GM19468 (cell line): ENCODE measurements around the gene TNP1.

Experiments
- ATAC-seq: cut with Tn5 transposase; IDR thresholded peaks from one replicate; pipeline ENCODE4 v1.9.1; 2021; ENCODE audit warnings: mild to moderate bottlenecking, moderate library complexity, moderate number of reproducible peaks; ENCODE audit not compliant: unreplicated experiment; ENCODE audit errors: extremely low read depth

The TNP1 gene

DNA sequence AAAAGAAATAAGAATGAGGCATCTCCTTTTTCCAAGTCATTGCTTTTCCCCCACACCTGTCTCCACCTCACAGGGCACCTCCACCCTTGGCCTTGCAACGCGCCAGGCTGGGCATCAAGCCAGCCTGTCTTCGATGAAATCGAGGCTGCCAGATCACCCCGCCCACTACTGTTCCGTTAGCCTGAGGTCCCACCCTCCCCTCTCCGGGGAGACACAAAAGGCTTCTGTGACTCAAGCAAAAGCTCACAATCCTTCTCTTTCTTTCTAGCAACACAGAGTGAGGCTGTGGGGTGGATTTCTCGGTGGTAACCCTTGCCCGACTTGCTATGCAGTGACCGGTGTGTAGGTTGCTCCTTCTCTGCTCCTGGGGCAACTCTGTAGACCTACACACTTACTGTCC, 9.9 kb downstream of the TNP1 start:
- no peak for ATAC-seq

DNA sequence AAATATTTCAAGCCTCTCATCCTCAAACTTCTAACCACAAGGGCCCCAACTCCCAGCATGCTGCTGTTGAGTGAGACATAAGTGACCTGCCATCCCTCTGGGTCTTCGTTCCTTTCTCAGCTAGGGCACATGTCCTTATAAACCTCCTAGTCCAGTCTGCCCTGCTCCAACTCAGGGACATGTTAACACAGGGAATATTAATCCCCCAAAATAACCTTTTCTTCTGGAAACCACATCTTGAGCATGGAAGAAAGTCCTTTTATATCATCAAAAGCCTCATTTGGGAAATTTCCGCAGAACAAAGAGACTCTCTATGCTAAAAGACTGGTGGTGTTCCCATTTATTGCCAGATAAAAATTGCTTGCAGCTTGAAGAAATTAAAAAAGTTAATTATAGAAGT, 14.4 kb downstream of the TNP1 start:
- no peak for ATAC-seq

DNA sequence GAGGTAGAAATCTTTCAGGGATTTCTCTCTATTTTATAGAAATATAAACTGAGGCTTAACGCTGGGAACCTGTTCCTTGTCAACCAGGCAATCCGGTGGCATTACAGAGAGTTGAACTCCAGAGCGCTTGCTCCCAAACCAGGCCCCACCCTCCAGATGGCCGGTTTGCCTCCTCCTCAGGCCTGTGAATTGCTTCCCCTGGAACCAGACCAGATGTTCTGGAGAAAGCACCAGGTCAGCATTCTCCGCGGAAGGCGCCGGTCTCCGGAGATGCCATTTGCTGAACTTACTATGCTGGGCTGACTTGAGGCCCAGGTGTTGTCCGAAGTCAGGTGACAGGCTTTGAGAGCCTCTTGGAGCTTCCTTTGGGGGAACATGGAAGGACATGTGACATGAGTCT, 17.2 kb downstream of the TNP1 start:
- no peak for ATAC-seq

DNA sequence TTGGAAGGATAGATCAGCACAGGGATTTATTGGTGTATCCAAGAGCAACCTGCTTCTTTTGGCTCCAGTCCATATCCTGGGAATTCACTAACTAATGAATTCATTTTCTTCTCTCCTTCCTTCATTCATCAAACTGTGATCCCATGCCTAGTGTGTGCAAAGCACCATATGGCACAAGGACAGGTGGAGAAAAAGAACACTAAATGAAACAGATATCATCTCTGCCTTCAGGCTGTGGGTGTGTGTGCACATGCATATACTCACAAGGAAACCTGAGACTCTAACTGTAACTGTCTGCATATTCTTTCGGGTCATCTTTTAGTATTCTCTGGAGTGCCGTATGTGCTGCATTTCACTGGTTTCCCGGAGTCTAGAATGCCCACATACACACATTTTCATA, 20.2 kb downstream of the TNP1 start:
- ATAC-seq = no peak

DNA sequence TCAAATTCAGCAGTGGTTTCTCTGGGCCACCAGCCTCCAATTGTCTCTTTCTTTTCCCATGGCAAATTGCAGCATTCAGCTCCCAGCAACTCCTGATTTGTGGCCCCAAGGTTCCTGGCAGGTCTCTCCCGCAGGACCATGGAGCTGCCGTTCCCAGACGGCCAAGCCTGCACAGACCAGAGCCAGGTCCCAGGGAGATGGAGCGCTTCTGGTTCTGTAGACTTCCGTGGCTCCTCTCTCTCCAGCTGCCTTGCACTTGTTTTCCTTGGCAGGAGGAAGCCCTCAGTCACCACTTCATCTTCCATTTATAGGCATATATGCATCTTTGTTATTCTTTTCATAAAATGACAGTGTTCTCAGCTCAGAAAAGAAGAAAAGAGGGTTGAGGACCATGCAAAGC, 21.7 kb downstream of the TNP1 start:
- ATAC-seq = no peak

DNA sequence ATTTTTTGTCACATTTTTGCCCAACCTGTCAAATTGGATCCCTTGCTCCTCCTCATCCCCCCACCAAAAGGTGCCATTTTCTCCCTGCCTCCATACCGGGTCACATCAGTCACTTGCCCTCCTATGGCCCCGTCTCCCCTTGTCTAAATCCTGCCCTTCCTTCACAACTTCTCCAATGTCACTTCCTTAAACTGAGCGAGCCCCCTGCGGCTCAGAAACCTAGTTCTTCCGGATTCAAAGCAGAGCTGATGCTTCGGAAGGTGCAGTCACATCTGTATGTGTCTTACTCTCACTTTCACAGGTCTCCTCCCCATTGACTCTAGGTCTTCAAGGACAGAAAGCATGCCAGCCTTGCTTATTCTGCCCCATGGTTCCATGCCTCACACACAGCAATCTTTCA, 22.1 kb downstream of the TNP1 start:
- no peak for ATAC-seq

DNA sequence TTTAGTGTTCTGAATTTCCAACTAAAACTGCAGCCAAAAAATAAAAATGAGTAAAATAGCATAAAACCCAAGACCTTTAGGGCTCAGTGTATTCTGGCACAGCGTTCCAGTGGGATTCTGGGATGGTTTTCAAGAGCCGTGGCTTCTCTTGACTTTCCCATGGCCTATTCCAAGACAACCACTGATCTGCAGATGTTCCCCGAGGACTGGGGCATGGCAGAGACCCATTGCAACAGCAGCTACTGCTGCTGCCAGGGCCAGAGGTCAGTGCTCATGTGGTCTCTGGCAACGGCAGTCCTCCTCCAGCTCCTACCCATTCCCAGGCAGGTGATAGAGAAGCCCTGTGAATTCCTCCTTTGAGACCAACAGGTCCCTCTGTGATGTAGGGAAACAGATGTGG, 26.8 kb downstream of the TNP1 start:
- ATAC-seq = no peak

DNA sequence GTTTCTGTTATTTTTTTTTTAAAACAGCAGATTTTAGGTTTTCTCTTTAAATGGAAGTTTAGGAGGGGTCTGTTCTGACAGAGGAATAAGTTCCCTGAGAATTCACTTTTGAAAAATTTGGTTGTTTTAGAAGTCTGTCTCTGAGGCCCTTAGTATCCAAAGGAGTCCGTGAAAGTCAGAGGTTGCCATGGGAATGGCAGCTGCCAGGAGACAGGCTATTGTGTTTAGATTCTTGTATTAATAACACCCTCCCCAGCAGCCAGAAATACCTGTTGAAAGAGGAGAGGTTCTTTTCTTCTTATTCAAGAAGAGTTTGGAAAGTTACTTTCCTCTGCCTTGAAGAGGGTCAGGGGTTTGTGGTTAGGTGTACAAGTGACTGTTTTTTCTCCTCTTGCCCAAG, 29.5 kb downstream of the TNP1 start:
- no peak for ATAC-seq

DNA sequence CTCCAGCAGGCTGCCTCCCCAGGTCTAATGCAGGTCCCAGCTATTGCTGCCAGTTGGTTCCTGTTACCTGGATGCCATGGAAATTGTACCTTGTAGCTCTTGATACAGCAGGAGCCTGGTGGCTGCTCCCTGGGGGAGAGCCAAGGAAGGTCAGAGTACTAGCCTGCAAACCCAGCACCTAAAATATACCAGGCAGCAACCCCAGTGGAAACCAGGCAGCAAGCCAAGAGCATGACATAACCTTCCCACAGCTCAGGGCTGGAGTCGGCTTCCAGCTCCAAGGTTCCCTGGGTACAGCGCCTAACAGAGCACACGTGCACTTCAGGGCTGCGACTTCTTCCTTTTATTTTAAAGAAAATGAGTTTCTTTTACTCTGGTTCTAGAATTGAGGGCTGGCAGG, 30.3 kb downstream of the TNP1 start:
- ATAC-seq = no peak

DNA sequence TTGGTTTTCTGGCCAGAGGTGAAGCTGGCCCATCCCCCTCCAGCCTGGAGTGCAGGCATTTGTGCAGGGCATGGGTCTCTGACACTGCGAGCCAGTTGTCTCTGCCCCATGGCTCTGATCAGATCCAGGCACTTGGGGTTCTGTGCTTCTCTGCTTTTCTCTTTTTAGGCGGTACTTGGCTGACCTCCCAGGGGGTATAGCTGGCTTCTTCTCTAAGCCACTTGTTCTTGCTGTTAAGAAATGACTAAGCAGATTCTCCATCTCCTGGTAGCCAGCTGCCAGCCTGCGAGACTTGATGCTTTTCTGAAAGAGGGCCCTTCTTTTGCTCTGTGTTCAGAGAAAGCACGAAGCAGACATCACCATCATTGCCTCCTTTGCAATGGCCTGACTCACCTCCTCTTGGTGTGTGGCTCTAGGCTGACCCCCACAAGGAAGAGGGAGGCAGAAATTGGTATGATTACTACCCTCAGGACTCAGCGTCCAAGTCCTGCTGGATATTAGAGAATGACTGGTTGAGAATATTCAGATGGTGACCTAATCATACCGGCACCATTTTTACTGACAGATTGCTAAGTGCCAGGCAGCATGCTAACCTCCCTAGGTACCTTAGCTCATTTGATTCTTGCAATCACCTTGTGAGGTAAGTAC, 32.7 kb downstream of the TNP1 start:
- ATAC-seq = no peak

DNA sequence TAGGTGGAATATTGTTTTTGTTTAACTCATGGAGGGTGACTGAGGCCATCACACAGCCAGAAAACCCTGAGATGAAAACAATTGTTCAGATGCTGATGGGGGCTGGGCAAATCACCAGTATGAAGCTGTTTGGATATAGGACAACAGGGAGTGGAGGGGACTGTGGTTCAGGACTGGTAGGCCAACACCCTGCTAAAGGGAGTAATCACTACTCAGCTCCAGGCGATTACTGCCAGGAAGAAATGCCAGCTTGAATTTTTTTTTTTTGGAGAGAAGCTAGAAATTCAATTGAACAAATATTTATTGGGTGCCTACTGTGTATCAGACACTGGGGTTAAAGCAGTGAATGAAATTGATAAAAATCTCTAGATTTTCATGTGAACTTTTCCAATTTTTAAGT, 37.4 kb downstream of the TNP1 start:
- no peak for ATAC-seq

DNA sequence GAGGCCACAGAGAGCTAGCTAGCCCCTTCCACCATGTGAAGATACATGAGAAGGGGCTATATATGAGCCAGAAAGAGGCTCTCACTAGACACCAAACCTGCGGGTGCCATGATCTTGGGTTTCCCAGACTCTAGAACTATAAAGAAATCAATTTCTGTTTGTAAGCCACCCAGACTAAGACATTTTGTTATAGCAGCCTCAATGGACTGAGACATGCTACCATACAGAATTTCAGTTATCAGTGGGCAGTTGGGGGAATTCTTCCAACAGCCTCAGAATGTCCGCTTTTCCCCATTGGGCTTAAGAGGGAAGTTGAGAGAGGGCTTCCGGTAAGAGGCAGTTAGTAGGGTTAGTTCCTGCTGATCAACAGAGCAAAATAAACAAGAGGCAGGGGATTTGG, 39.2 kb downstream of the TNP1 start:
- ATAC-seq = no peak

DNA sequence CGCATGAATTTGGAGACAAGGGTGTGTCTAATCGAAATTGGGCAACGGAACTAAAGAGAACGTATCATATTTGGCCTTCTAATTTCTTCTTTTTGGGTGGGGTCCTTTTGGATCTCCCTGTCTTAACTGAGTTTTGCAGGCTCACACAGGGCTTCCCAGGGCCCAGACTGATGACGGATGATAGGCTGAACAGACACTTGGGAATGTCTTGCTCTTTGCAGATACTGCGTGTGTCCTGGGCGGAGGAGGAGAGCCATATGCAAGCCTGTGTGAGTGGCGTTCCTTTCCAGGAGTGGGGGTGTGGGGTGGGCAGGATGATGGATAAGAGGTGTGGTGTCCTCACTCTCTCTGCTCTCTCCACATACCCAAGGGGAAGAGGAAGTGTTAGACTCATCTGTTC, 40.1 kb downstream of the TNP1 start:
- no peak for ATAC-seq

DNA sequence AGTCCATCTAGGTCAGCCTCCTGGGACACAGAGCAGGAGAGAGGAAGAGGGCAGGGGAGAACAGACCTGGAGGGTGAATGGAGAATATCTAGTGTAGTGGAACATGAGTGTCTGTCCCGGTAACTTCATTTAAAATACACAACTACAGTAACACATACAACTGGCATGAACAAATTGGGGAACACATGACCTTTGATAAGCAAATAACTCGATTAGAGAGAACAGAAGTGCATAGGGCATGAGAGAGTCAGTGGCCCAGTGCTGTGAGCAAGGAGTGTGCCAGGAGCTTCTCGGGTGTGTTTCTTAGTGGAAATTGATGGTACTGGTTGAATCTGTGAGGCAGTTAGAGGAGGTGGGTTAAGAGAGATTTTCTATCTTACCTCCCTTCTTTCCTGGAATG, 40.8 kb downstream of the TNP1 start:
- no peak for ATAC-seq

DNA sequence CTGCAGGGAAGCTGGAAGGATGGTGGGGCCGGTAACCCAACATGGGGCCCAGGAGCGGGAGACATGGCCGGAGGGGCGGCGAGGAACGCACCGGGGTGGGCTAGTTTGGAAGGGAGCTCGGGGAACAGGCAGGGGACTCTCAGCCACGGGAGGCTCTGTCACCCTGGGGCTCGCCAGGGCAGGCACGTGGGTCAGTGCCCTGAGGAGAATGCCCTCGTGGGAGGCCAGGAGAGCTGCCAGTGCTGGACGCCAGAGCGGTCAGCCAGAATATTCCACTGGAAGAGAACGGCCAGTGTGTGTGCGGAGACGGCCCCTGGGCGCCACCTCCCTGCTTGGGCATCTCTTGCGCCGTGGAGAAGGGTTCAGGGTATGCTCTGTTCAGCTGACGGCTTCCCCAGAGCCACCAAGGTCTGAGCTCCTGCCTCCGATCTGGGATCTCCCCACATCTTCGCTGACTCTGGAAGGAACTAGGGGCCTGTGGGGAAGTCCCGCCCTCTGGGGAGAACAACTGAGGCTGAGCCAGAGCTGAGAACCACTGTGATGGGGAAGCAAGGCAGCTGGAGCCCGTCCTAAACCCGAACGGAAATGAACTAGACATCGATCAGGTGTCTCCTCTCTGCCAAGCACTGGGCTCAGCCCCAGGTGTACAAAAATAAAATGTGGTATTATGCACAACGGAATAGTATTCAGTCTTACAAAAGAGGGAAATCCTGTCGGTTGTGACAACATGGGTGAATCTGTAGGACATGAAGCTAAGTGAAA, 49.3 kb downstream of the TNP1 start:
- ATAC-seq = no peak
